ENCODE measurements around the gene CYRIA. TPM values are rescaled to one million over a fixed set of nuclear protein-coding genes. Genes with fewer than 3 reads are reported as not detected.

The CYRIA gene
- polyA plus RNA-seq, 1 of the 3 experiments (the other 2 are of a cell fraction), result 0.13 TPM

DNA sequence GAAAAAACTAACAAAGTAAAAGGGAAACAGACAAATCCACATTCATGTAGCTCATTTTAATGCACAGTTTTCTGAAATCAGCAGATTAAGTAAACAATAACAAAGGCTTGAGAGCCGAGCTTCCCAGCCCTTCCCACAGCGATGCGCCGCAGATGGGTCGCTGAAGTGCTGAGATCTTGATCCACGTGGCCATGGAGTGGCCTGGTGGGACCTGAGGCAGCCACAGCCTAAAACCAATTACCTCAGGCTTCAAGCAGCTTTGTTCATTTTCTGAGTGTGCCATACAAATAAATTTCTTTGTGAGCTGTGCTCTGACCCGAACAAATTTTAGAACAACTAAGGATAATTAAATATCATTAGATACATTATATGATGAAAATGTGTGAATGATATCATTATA lies 25.6 kb upstream of the CYRIA start:
- TF ChIP-seq, protein P1, sequence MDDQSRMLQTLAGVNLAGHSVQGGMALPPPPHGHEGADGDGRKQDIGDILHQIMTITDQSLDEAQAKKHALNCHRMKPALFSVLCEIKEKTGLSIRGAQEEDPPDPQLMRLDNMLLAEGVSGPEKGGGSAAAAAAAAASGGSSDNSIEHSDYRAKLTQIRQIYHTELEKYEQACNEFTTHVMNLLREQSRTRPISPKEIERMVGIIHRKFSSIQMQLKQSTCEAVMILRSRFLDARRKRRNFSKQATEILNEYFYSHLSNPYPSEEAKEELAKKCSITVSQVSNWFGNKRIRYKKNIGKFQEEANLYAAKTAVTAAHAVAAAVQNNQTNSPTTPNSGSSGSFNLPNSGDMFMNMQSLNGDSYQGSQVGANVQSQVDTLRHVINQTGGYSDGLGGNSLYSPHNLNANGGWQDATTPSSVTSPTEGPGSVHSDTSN (IDR thresholded peaks at IDR 0.05), result no peak
- TF ChIP-seq, protein P2, sequence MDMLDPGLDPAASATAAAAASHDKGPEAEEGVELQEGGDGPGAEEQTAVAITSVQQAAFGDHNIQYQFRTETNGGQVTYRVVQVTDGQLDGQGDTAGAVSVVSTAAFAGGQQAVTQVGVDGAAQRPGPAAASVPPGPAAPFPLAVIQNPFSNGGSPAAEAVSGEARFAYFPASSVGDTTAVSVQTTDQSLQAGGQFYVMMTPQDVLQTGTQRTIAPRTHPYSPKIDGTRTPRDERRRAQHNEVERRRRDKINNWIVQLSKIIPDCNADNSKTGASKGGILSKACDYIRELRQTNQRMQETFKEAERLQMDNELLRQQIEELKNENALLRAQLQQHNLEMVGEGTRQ (IDR thresholded peaks at IDR 0.05; ENCODE audit: borderline replicate concordance, low read depth, low read length), result no peak
- no peak for TF ChIP-seq FOXM1 (IDR thresholded peaks at IDR 0.05; ENCODE audit: low read depth)
- no peak for TF ChIP-seq RCOR1 (IDR thresholded peaks at IDR 0.05; ENCODE audit: low read length)
- TF ChIP-seq RXRA (IDR thresholded peaks at IDR 0.05; ENCODE audit: borderline replicate concordance, low read depth), result no peak
- no peak for TF ChIP-seq ELF1 (IDR thresholded peaks at IDR 0.05)
- no peak for TF ChIP-seq TCF12 (IDR thresholded peaks at IDR 0.05)
- no peak for TF ChIP-seq POLR2AphosphoS5 (IDR thresholded peaks at IDR 0.05; ENCODE audit: low read depth, low read length)
- TF ChIP-seq FOSL2 (IDR thresholded peaks at IDR 0.05; ENCODE audit: borderline replicate concordance, low read depth), result no peak
- TF ChIP-seq RAD21 (IDR thresholded peaks at IDR 0.05; ENCODE audit: low read length), result no peak
- no peaks in the 10 kb centered on the region for H3K9me3 ChIP-seq
- H3F3A ChIP-seq (replicated peaks; ENCODE audit: insufficient read depth), result no peaks in the 10 kb centered on the region
- no peaks in the 10 kb centered on the region for H3K79me2 ChIP-seq (ENCODE audit: insufficient read depth)
- H3K27ac ChIP-seq (ENCODE audit: low read depth in 2 of 2, low read length in 1 of 2), result no peak overlapping the region
- H4K20me1 ChIP-seq (ENCODE audit: insufficient read depth), result no peaks in the 10 kb centered on the region
- no peaks in the 10 kb centered on the region for H3K36me3 ChIP-seq (replicated peaks in 1 of 2; ENCODE audit: control insufficient read depth in 1 of 2, insufficient read depth in 2 of 2, low read length in 1 of 2)
- H3K9me2 ChIP-seq, result no peaks in the 10 kb centered on the region
- no peak overlapping the region for H2AFZ ChIP-seq (ENCODE audit: low read depth)
- H3K9ac ChIP-seq, result no peak overlapping the region
- no peak overlapping the region for H3K4me2 ChIP-seq
- ChIA-PET CTCF (interaction anchor here (0.8 kb wide), 1 partner anchor 82 kb away, joined by 3 read pairs; no protein-coding TSS in a partner anchor), POLR2A (no interaction called here)
- no peak for DNase-seq
- no peaks in the 10 kb centered on the region for H3K27me3 ChIP-seq (ENCODE audit: insufficient read depth)
- no peak overlapping the region for H3K4me3 ChIP-seq (ENCODE audit: low read depth in 2 of 2, low read length in 1 of 2)
- 58% methylated on average over 7 of the region's 7 CpGs for WGBS (ENCODE audit: low lambda C conversion rate)
- H3K4me1 ChIP-seq (ENCODE audit: control insufficient read depth in 1 of 2, insufficient read depth in 2 of 2, low read depth in 1 of 2, low read length in 1 of 2), result peaks cover 0 to 6% of the 10 kb centered on the region in 2 experiments; a peak in 2 of 4 replicates

DNA sequence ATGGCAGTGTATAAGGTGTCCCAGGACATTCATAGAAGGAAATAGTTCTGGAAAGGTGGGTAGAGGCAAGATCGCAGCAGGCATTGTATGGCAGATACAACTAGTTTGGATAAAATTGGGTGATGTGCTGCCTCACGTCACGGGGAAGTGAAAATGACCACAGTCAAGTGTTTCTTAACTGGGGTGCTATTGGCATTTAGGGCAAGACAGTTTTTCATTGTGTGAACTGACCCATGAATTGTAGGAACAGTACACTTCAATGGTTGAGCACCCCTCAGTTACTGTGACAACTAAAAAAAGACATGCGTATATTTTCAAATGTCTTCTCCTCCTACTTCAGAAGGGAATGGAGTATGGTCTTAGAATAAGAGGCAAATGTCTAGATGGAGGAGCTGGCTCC lies 22.3 kb upstream of the CYRIA start:
- no peak overlapping the region for H3K27ac ChIP-seq (ENCODE audit: low read depth in 2 of 2, low read length in 1 of 2)
- H3K4me1 ChIP-seq (ENCODE audit: control insufficient read depth in 1 of 2, insufficient read depth in 2 of 2, low read depth in 1 of 2, low read length in 1 of 2), result peaks cover 0 to 15% of the 10 kb centered on the region in 2 experiments; a peak in 2 of 4 replicates
- no peaks in the 10 kb centered on the region for H4K20me1 ChIP-seq (ENCODE audit: insufficient read depth)
- no peak overlapping the region for H3K9ac ChIP-seq
- H3F3A ChIP-seq (replicated peaks; ENCODE audit: insufficient read depth), result no peaks in the 10 kb centered on the region
- no peaks in the 10 kb centered on the region for H3K27me3 ChIP-seq (ENCODE audit: insufficient read depth)
- ChIA-PET CTCF (interaction anchor here (0.6 to 2.0 kb wide), 5 partner anchors 10 to 69 kb away, joined by 3 to 5 read pairs (median 3); no protein-coding TSS in a partner anchor), POLR2A (no interaction called here)
- TF ChIP-seq, protein P2 (IDR thresholded peaks at IDR 0.05; ENCODE audit: borderline replicate concordance, low read depth, low read length), result no peak
- TF ChIP-seq NRF1 (IDR thresholded peaks at IDR 0.05; ENCODE audit: low read depth, low read length) (no peak), YY1 (IDR thresholded peaks at IDR 0.05; ENCODE audit: low read depth) (no peak), TCF12 (IDR thresholded peaks at IDR 0.05) (no peak), CHD2 (IDR thresholded peaks at IDR 0.05; ENCODE audit: low read length, partially characterized antibody) (no peak), SIN3A (IDR thresholded peaks at IDR 0.05; ENCODE audit: borderline replicate concordance, low read depth, low read length) (no peak), EZH2phosphoT487 (IDR thresholded peaks at IDR 0.05; ENCODE audit: borderline replicate concordance, low read depth) (no peak), TEAD4 (IDR thresholded peaks at IDR 0.05; ENCODE audit: borderline replicate concordance, insufficient read depth) (no peak), FOXJ3 (CRISPR knock-in tag; IDR thresholded peaks at IDR 0.05) (no peak), MEF2A (IDR thresholded peaks at IDR 0.05; ENCODE audit: borderline replicate concordance, low read depth) (no peak)
- TF ChIP-seq, protein P3, sequence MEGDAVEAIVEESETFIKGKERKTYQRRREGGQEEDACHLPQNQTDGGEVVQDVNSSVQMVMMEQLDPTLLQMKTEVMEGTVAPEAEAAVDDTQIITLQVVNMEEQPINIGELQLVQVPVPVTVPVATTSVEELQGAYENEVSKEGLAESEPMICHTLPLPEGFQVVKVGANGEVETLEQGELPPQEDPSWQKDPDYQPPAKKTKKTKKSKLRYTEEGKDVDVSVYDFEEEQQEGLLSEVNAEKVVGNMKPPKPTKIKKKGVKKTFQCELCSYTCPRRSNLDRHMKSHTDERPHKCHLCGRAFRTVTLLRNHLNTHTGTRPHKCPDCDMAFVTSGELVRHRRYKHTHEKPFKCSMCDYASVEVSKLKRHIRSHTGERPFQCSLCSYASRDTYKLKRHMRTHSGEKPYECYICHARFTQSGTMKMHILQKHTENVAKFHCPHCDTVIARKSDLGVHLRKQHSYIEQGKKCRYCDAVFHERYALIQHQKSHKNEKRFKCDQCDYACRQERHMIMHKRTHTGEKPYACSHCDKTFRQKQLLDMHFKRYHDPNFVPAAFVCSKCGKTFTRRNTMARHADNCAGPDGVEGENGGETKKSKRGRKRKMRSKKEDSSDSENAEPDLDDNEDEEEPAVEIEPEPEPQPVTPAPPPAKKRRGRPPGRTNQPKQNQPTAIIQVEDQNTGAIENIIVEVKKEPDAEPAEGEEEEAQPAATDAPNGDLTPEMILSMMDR (IDR thresholded peaks at IDR 0.05), result no peak
- no peak overlapping the region for H2AFZ ChIP-seq (ENCODE audit: low read depth)
- H3K79me2 ChIP-seq (ENCODE audit: insufficient read depth), result no peaks in the 10 kb centered on the region
- no peak overlapping the region for H3K4me2 ChIP-seq
- no peaks in the 10 kb centered on the region for H3K9me3 ChIP-seq
- no peak for DNase-seq
- no peak overlapping the region for H3K4me3 ChIP-seq (ENCODE audit: low read depth in 2 of 2, low read length in 1 of 2)
- 71% methylated on average over 4 of the region's 4 CpGs for WGBS (ENCODE audit: low lambda C conversion rate)
- no peaks in the 10 kb centered on the region for H3K36me3 ChIP-seq (replicated peaks in 1 of 2; ENCODE audit: control insufficient read depth in 1 of 2, insufficient read depth in 2 of 2, low read length in 1 of 2)
- no peaks in the 10 kb centered on the region for H3K9me2 ChIP-seq
